ENCODE results near the gene POLA1.

The POLA1 gene

DNA sequence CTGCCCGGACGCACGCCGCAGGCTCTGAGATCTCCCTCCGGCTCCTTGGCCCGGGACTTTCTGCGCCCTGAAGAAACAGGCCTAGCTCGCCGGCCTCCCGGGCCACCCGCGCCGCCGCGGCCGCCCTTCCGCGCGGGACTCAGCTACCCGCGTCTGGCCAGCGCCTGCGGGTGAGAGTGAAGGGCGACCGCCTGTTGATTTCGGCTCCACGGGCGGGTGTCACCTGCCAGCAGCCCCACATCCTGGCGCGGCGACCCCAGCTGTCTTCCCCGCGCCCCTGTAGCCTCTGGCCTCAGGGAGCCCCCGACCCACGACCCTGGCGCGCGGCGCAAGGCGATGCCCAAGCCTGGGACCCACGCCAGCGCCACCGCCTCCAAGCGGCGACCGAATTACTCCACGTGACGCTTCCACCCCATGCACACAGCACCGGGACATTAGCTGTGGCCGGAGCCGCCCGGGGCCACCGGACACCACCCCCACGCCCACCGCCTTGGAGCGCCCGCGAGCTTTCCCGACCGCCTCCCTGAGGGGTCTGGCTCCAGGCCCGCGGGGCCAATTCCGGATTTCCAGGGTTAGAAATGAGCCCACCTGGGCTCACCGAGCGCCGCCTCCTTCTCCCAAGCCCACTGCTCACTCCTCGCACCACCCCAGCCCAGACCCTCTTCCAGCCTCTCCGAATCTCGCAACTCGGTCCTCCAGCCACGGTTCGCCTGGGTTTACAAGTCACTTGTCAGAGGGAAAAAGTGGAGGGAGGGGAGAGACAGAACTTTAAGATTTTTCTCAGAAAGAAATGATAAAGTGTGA lies 311.9 kb downstream of the POLA1 start:
- H3K4me3 ChIP-seq (ENCODE audit: low read depth, low read length) = peak overlapping the region; percentile 43
- no peaks in the 10 kb centered on the region for H3K9me3 ChIP-seq (ENCODE audit: control insufficient read depth, insufficient read depth, low read length)
- no peak overlapping the region for H3K9ac ChIP-seq (ENCODE audit: low read depth, low read length)
- peaks cover 26% of the 10 kb centered on the region for H3K4me1 ChIP-seq (ENCODE audit: control insufficient read depth, insufficient read depth, low read length)
- H3K36me3 ChIP-seq (ENCODE audit: control insufficient read depth, insufficient read depth, low read length) = no peaks in the 10 kb centered on the region
- peaks cover 91% of the 10 kb centered on the region for H3K27me3 ChIP-seq (ENCODE audit: control insufficient read depth, insufficient read depth, low read length)

DNA sequence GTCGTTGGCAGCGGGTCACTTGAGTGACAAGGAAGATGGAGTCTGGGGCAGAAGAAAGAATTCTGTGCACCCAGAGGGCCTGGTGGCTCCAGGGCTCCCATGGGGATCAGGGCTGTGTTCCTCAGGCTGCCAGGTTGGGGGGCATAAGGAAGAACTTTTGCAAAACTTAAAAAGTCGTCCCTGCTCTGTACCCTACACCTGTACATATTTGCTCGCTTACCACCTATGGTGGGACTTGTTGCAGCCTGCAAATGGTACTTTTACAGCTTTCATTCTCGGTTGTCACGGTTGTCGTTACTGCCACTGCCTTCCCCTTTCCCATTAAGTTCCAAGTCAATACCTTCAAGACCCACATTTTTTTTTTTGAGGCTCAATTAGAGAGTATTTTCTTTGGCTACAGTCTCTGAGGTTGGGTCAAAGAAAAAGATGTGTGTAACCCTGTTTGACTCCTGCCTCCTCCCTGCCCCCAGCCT lies 312.9 kb downstream of the POLA1 start:
- peaks cover 91% of the 10 kb centered on the region for H3K27me3 ChIP-seq (ENCODE audit: control insufficient read depth, insufficient read depth, low read length)
- H3K4me1 ChIP-seq (ENCODE audit: control insufficient read depth, insufficient read depth, low read length) = peaks cover 24% of the 10 kb centered on the region
- H3K4me3 ChIP-seq (ENCODE audit: low read depth, low read length) = peak overlapping the region; percentile 22
- H3K9me3 ChIP-seq (ENCODE audit: control insufficient read depth, insufficient read depth, low read length) = no peaks in the 10 kb centered on the region
- no peak overlapping the region for H3K9ac ChIP-seq (ENCODE audit: low read depth, low read length)
- no peaks in the 10 kb centered on the region for H3K36me3 ChIP-seq (ENCODE audit: control insufficient read depth, insufficient read depth, low read length)

DNA sequence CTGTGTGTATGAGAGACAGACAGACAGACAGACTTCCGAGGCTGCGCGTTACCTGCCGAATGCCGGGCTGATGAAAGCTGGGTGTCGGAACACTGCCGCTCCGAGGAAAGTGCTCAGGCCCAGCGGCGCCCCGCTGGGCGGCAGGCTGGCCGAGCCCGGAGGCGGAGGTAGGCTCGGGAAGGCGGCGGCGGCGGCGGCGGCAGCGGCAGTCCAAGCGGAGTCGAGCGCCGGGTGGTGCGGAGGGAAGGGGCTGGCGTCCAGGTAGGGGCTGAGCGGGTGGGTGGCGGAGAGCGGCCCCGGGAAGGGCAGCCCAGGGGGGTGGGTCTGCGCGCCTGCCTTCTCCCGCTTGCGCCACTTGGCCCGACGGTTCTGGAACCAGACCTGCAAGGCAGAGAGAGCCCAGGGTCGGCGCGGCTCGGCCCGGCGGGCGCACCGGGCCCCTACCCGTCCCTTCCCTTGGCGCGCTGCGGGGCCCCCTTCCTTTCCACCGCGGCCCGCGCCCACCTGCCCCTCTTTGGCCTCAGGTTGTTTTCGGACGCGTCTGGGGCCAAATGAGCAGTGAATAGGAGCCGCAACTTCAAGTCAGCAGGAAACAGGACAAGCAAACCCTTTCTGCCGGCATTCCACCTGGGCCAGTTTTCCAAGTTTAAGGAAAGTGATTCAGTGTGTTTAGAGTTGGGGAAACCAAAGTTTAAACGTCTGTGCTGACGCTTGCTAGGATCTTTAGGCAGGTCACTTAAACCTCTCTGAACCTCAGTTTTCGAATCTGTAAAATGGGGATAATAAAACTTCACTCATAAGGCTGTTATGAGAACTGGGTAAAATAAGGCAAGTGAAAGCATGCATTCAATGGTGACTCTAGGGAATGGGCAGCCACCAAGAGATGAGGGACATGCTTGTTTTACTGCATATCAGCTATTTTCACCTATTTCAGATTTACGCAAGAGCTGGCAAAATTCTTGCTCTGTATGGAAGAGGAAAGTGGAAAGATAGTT lies 313.6 kb downstream of the POLA1 start:
- Histone ChIP-seq H3K9ac (ENCODE audit: low read depth, low read length) (no peak overlapping the region), H3K27me3 (ENCODE audit: control insufficient read depth, insufficient read depth, low read length) (peaks cover 95% of the 10 kb centered on the region), H3K36me3 (ENCODE audit: control insufficient read depth, insufficient read depth, low read length) (no peaks in the 10 kb centered on the region), H3K4me1 (ENCODE audit: control insufficient read depth, insufficient read depth, low read length) (peaks cover 22% of the 10 kb centered on the region), H3K9me3 (ENCODE audit: control insufficient read depth, insufficient read depth, low read length) (no peaks in the 10 kb centered on the region), H3K4me3 (ENCODE audit: low read depth, low read length) (peak overlapping the region; percentile 32)

DNA sequence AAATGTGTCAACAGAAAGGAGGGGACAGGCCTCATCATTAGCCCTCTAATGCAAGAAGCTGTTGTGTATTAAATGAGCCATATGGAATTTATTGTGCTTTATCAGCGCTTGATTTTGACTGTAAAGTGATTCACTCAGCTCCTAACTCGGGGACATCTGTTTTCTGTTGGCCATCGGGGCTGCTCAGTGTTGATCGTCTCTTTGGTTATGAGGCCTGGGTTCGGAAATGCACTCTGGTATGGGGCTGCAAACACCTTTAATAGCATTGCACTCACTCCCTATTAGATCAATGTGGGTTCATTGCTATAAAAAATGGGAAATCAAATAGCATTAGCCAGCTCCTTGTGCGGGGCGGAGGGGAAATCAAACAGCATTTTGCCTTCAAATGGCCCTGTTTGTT lies 315.7 kb downstream of the POLA1 start:
- H3K36me3 ChIP-seq (ENCODE audit: control insufficient read depth, insufficient read depth, low read length) = no peaks in the 10 kb centered on the region
- no peak overlapping the region for H3K9ac ChIP-seq (ENCODE audit: low read depth, low read length)
- peaks cover 94% of the 10 kb centered on the region for H3K27me3 ChIP-seq (ENCODE audit: control insufficient read depth, insufficient read depth, low read length)
- H3K4me1 ChIP-seq (ENCODE audit: control insufficient read depth, insufficient read depth, low read length) = peaks cover 18% of the 10 kb centered on the region
- no peaks in the 10 kb centered on the region for H3K9me3 ChIP-seq (ENCODE audit: control insufficient read depth, insufficient read depth, low read length)
- no peak overlapping the region for H3K4me3 ChIP-seq (ENCODE audit: low read depth, low read length)

DNA sequence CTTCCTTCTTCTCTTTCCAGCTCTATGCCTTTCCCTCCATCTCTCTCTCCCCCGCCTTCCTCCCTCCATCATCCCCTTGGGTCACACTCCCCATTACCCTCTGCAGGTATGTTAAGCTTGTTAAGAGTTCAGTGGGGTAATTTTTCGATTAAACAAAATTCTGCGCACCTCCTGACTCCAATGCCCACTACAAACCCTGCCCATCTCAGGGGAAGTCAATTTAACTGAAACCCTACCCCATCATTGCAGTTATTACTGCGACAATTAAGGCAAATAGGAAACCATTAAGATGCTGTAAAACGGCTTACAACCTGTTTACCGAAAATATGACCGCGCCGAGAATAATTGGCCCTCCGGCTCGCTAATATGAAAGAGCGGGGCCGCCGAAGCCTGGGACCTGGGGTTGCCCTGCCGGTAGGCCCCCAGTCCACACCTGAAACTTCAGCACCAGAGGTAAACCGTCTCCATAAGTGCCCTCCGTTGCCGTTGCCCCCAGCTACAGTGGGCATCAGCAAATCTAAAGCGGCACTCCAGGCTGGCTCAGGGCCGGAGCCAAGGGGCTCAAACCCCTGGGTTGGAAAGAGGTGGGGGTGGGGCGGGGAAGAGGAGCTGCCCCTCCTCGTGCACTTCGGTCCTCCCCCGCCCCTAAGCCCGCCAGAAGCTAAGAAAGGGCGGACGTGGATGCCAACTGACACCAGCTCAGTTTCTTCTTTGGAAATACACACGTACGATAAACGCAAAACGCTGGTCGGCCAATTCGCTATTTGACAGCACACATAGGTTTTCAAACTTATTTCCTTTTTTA lies 317.3 kb downstream of the POLA1 start:
- Histone ChIP-seq H3K27me3 (ENCODE audit: control insufficient read depth, insufficient read depth, low read length) (peaks cover 94% of the 10 kb centered on the region), H3K4me1 (ENCODE audit: control insufficient read depth, insufficient read depth, low read length) (peaks cover 20% of the 10 kb centered on the region), H3K36me3 (ENCODE audit: control insufficient read depth, insufficient read depth, low read length) (no peaks in the 10 kb centered on the region), H3K9me3 (ENCODE audit: control insufficient read depth, insufficient read depth, low read length) (no peaks in the 10 kb centered on the region), H3K9ac (ENCODE audit: low read depth, low read length) (no peak overlapping the region), H3K4me3 (ENCODE audit: low read depth, low read length) (peak overlapping the region; percentile 26)

DNA sequence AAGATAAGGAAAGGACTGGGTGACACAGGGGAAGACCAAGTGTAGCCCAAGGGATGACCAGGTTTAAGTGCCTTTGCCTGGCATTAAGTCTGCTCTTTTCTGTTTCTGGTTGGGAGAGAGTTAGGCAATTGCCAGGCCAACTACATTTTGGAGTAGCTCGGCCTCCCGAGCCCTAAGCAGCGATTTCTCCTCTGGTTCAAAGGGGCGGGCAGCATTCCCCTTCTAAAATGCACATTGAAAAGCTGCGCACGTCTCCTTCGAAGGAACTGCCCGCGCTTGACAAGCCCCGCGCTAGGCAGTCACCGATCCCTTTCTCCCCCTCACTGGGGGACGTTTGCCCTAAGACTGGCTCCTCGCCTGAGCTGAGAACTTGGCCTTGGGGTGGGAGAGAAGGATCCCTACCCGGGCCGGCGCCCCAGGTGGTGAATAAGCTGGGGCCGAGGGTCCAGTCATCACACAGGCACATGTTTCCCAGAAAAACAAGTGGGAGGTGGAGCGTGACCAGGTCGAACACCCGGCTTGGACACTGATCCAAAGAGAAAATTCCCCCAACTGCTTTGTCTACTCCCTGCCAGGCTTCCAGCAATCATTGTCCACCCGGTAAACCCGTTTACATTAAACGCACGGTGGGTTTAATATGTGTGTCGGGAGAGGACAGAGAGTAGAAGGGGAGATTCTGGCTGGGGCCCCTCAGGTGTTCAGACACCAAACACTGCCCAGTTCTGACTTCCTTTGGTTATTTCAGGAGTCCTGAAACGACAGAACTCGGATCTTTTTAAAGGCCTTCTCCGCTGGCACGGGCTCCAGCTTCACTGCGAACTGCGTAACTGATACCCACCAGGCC lies 318.1 kb downstream of the POLA1 start:
- no peak overlapping the region for H3K9ac ChIP-seq (ENCODE audit: low read depth, low read length)
- H3K27me3 ChIP-seq (ENCODE audit: control insufficient read depth, insufficient read depth, low read length) = peaks cover 94% of the 10 kb centered on the region
- no peaks in the 10 kb centered on the region for H3K9me3 ChIP-seq (ENCODE audit: control insufficient read depth, insufficient read depth, low read length)
- H3K4me1 ChIP-seq (ENCODE audit: control insufficient read depth, insufficient read depth, low read length) = peaks cover 17% of the 10 kb centered on the region
- no peaks in the 10 kb centered on the region for H3K36me3 ChIP-seq (ENCODE audit: control insufficient read depth, insufficient read depth, low read length)
- H3K4me3 ChIP-seq (ENCODE audit: low read depth, low read length) = peak overlapping the region; percentile 26

DNA sequence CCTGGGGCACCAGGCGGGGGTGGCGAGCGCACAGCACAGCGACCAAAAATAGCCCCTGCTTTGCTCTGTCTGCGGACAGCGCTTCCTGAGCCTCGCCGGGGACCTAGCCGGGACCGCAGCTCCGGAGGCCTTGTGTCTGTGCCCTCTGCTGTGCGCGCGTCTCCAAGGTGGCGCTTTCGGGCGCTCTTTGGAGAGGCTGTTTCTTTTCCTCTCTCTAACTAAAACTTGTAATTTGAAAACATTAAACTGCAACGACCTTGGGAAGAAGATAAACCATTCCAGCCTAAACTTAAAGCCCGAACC lies 318.7 kb downstream of the POLA1 start:
- Histone ChIP-seq H3K9ac (ENCODE audit: low read depth, low read length) (no peak overlapping the region), H3K9me3 (ENCODE audit: control insufficient read depth, insufficient read depth, low read length) (no peaks in the 10 kb centered on the region), H3K4me3 (ENCODE audit: low read depth, low read length) (peak overlapping the region; percentile 45), H3K36me3 (ENCODE audit: control insufficient read depth, insufficient read depth, low read length) (no peaks in the 10 kb centered on the region), H3K27me3 (ENCODE audit: control insufficient read depth, insufficient read depth, low read length) (peaks cover 97% of the 10 kb centered on the region), H3K4me1 (ENCODE audit: control insufficient read depth, insufficient read depth, low read length) (peaks cover 20% of the 10 kb centered on the region)

DNA sequence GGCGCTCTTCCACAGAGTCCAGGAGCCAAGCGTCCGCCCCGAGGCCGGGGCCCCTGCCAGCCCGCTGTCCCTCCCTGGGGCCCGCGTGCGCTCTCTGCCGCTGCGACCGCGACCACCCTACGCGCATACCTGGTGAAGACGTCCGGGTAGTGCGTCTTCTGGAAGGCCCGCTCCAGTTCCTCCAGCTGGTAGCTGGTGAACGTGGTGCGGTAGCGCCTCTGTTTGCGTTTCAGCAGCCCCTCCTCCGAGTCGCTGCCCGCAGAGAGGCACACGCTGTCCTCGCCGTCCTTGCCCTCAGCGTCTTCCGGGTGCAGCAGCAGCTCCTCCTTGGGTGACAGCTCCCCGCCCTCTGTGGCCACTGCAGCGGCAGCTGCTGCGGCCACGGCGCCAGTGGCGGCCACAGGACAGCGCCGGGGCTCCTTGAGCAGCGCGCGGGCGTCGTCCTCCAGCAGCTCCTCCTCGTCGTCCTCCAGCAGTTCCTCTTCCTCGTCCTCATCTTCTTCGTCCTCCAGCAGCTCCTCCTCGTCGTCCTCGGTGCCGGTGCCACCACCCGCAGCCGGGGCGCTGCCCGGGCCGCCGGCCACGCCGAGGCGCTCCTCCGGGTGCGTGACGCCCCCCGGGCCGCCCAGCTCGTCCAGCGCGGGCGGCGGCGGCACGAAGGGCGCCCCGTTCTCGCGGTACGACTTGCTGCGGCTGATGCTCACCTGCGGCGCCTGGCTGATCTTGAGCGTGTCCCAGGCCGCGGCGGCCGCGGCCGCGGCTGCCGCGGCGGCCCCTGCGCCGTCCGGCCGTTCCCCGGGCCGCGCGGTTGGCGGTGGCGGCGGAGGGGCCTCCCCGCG lies 319.3 kb downstream of the POLA1 start:
- Histone ChIP-seq H3K9me3 (ENCODE audit: control insufficient read depth, insufficient read depth, low read length) (no peaks in the 10 kb centered on the region), H3K4me1 (ENCODE audit: control insufficient read depth, insufficient read depth, low read length) (peaks cover 18% of the 10 kb centered on the region), H3K9ac (ENCODE audit: low read depth, low read length) (no peak overlapping the region), H3K27me3 (ENCODE audit: control insufficient read depth, insufficient read depth, low read length) (peaks cover 97% of the 10 kb centered on the region), H3K4me3 (ENCODE audit: low read depth, low read length) (peak overlapping the region; percentile 45), H3K36me3 (ENCODE audit: control insufficient read depth, insufficient read depth, low read length) (no peaks in the 10 kb centered on the region)

DNA sequence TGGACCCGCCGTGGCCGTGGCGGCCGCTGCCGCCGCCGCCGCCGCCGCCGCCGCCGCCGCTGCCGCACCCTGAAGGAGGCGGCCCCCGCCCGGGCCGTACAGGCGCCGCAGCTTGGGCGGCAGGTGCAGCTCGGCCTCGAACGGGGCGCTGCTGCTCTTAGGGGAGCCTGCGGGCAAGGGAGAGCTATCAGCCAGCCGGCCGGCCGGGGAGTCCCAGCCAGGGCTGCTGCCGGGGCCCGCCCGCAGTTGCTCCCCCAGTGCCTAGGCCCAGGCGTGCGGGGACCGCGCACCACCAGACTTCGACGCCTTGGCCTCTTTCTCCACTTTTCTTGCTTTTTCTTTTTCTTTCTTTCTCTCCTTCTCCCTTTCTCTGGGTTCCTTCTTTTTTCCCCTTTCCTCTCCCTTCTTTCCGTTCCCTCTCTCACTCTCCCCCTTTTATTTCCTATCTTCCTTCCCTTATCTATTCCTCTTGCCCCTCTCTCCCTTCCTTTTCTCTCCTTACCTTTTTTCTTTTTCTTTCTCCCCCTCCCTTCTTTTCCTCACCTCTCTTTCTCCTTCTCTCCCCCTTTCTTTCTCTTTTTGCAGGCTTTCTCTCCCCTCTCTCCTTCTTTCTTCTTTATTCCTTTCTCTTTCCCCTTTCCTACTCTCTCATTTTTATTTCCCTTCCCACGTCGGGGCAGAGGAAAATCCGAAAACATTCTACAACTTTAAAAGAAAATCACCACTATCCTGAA lies 320.1 kb downstream of the POLA1 start:
- H3K4me1 ChIP-seq (ENCODE audit: control insufficient read depth, insufficient read depth, low read length) = peaks cover 21% of the 10 kb centered on the region
- peaks cover 97% of the 10 kb centered on the region for H3K27me3 ChIP-seq (ENCODE audit: control insufficient read depth, insufficient read depth, low read length)
- no peaks in the 10 kb centered on the region for H3K36me3 ChIP-seq (ENCODE audit: control insufficient read depth, insufficient read depth, low read length)
- no peaks in the 10 kb centered on the region for H3K9me3 ChIP-seq (ENCODE audit: control insufficient read depth, insufficient read depth, low read length)
- H3K9ac ChIP-seq (ENCODE audit: low read depth, low read length) = no peak overlapping the region
- H3K4me3 ChIP-seq (ENCODE audit: low read depth, low read length) = peak overlapping the region; percentile 26

DNA sequence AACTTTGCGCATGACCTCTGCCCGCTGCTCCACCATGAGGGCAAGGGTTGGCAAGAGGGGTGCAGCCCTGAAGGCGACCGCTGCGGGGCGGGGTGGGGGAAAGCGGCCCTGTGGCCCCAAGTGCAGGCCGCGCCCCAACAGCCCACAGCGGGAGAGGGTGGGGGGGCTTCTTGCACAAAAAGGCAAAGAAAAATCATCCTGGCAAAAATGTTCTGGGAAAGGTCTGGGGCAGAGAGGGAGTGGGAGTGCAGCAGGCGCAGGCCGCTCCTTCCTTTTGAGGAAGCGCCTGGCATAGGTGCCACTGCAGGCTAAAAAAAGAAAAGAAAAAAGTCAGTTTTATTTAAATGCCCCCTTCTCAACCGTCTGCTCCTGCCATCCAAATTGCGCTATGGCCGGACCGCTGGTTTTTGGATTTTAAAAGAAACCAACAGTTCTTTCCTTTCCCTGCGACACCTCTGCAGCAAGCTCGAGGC lies 320.7 kb downstream of the POLA1 start:
- Histone ChIP-seq H3K4me3 (ENCODE audit: low read depth, low read length) (peak overlapping the region; percentile 26), H3K9me3 (ENCODE audit: control insufficient read depth, insufficient read depth, low read length) (no peaks in the 10 kb centered on the region), H3K4me1 (ENCODE audit: control insufficient read depth, insufficient read depth, low read length) (peaks cover 27% of the 10 kb centered on the region), H3K9ac (ENCODE audit: low read depth, low read length) (no peak overlapping the region), H3K27me3 (ENCODE audit: control insufficient read depth, insufficient read depth, low read length) (peaks cover 97% of the 10 kb centered on the region), H3K36me3 (ENCODE audit: control insufficient read depth, insufficient read depth, low read length) (no peaks in the 10 kb centered on the region)

All from iPS-15b (cell line).